Measurements from ENCODE around the gene FBL.

DNA sequence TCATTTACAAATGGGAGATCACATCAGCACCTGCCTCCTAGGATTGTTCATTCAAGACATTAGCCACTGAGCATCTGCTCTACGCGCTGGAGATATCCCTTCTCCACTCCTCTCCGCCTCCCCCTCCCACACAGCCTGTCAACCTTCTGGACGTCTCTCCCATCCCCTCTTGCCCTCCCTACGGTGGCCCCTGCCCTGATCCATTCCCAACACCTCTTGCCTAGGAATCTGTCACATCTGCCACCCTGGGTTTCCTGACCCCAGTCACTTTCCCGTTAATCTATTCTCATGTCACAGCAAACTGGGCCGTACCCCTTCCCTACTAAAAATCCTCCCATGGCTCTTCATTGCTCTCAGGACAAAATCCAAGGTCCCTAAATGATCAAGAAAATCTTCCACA lies 22.5 kb downstream of the FBL start:
- TF ChIP-seq, protein P1, sequence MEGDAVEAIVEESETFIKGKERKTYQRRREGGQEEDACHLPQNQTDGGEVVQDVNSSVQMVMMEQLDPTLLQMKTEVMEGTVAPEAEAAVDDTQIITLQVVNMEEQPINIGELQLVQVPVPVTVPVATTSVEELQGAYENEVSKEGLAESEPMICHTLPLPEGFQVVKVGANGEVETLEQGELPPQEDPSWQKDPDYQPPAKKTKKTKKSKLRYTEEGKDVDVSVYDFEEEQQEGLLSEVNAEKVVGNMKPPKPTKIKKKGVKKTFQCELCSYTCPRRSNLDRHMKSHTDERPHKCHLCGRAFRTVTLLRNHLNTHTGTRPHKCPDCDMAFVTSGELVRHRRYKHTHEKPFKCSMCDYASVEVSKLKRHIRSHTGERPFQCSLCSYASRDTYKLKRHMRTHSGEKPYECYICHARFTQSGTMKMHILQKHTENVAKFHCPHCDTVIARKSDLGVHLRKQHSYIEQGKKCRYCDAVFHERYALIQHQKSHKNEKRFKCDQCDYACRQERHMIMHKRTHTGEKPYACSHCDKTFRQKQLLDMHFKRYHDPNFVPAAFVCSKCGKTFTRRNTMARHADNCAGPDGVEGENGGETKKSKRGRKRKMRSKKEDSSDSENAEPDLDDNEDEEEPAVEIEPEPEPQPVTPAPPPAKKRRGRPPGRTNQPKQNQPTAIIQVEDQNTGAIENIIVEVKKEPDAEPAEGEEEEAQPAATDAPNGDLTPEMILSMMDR (optimal IDR thresholded peaks at IDR 0.05 in 1 of 3, IDR thresholded peaks at IDR 0.05 in 1 of 3, conservative IDR thresholded peaks at IDR 0.05 in 1 of 3; ENCODE audit: extremely low read depth in 1 of 3, insufficient read depth in 2 of 3, low read length in 3 of 3), result no peak
- no peak for TF ChIP-seq EZH2 (IDR thresholded peaks at IDR 0.05; ENCODE audit: low read length)

Data from keratinocyte (primary cell).